SK-N-SH (cell line): ENCODE measurements around the gene OR1E2.

ENCODE experiments used
- CHD2 ChIP-seq: fragments of 150-350 bp; IDR thresholded peaks from 2 replicates; pipeline ENCODE4 v1.6.1; 2018; ENCODE audit warnings: low read length; ENCODE audit not compliant: partially characterized antibody
- CTCF ChIP-seq: fragments of 200-600 bp; sonication (generic); IDR thresholded peaks from 2 replicates; pipeline ENCODE4 v1.6.1; 2017; ENCODE audit warnings: antibody characterized with exemption, mild to moderate bottlenecking, moderate library complexity
- EP300 ChIP-seq, 2 experiments: IDR thresholded peaks; 2 replicates each; pipeline versions ENCODE4 v1.4.0 to v1.6.1; 2012; ENCODE audit warnings: borderline replicate concordance in 1 of 2, low read depth in 1 of 2, low read length in 1 of 2
- GABPA ChIP-seq: IDR thresholded peaks from 2 replicates; pipeline ENCODE4 v1.4.0; 2012; ENCODE audit warnings: low read depth, mild to moderate bottlenecking
- NRF1 ChIP-seq: IDR thresholded peaks from 2 replicates; pipeline ENCODE4 v1.6.1; 2012; ENCODE audit warnings: low read depth, mild to moderate bottlenecking, low read length
- POLR2AphosphoS5 ChIP-seq: IDR thresholded peaks from 2 replicates; pipeline ENCODE4 v1.6.1; 2012; ENCODE audit warnings: low read depth, low read length
- RFX5 ChIP-seq: IDR thresholded peaks from 2 replicates; pipeline ENCODE4 v1.6.1; 2012; ENCODE audit warnings: mild to moderate bottlenecking, improper control_type of control experiment, low read length
- SMC3 ChIP-seq: IDR thresholded peaks from 2 replicates; pipeline ENCODE4 v1.6.1; 2012; ENCODE audit warnings: low read depth, low read length, improper control_type of control experiment
- TAF1 ChIP-seq: IDR thresholded peaks from 2 replicates; pipeline ENCODE4 v1.6.1; 2012; ENCODE audit warnings: low read depth, mild to moderate bottlenecking, low read length, moderate library complexity, borderline replicate concordance
- YY1 ChIP-seq: IDR thresholded peaks from 2 replicates; pipeline ENCODE4 v1.4.0; 2012; ENCODE audit warnings: low read depth, mild to moderate bottlenecking

GRCh38 chr17:3474212-3474611 lies 40.6 kb upstream of the OR1E2 start:
- TF ChIP-seq POLR2AphosphoS5 (no peak), EP300 (IDR thresholded peaks at IDR 0.05; ENCODE audit: borderline replicate concordance in 1 of 2, low read depth in 1 of 2, low read length in 1 of 2) (no peak), CHD2 (no peak), CTCF (no peak), GABPA (no peak), NRF1 (no peak), SMC3 (no peak), YY1 (no peak), RFX5 (no peak), TAF1 (no peak)
